Esophagus squamous epithelium (tissue), 4 donors: Measurements from ENCODE around the gene HTR2B.

Experiments used
- CTCF ChIP-seq, 6 experiments: fragments of 450-650 bp in 4 of 6; fragments of 200-600 bp in 2 of 6; sonication (generic) in 2 of 6; IDR thresholded peaks; one replicate each; pipeline ENCODE4 v1.5.1; 2016 to 2019; ENCODE audit warnings: antibody characterized with exemption in 6 of 6, mild to moderate bottlenecking in 4 of 6, moderate library complexity in 4 of 6
- POLR2A ChIP-seq, 4 donors: fragments of 450-650 bp; IDR thresholded peaks; one replicate each; pipeline ENCODE4 v1.6.1; 2017; ENCODE audit warnings: antibody characterized with exemption in 4 of 4, mild to moderate bottlenecking in 4 of 4, moderate library complexity in 3 of 4

GRCh38 chr2:231169488-231169887 is 44.6 kb upstream of the HTR2B start:
- TF ChIP-seq POLR2A (IDR thresholded peaks at IDR 0.05): no peak
- no peak for TF ChIP-seq CTCF (IDR thresholded peaks at IDR 0.05)
